GM12878 (cell line): ENCODE data around the gene NUDT12. TPM values are rescaled to one million over a fixed set of nuclear protein-coding genes. Genes with fewer than 3 reads are reported as not detected.

ENCODE experiments used
- CHD1 ChIP-seq: IDR thresholded peaks from 2 replicates; pipeline ENCODE4 v1.6.1; 2012; ENCODE audit warnings: low read depth, low read length, improper control_type of control experiment
- MTA2 ChIP-seq: fragments of 450-650 bp; IDR thresholded peaks from 2 replicates; pipeline ENCODE4 v1.6.1; 2016; ENCODE audit warnings: low read depth, mild to moderate bottlenecking, moderate library complexity
- MYC ChIP-seq: IDR thresholded peaks from 2 replicates; pipeline ENCODE4 v1.6.1; 2011; ENCODE audit warnings: mild to moderate bottlenecking, low read length, moderate library complexity, inconsistent platforms; ENCODE audit not compliant: insufficient read depth, insufficient replicate concordance, insufficient read length, severe bottlenecking
- NR2C2 ChIP-seq: IDR thresholded peaks from 2 replicates; pipeline ENCODE4 v1.6.1; 2011; ENCODE audit warnings: borderline replicate concordance, low read depth; ENCODE audit not compliant: control insufficient read depth, insufficient read length
- RUNX3 ChIP-seq: IDR thresholded peaks from 2 replicates; pipeline ENCODE4 v1.6.1; 2012; ENCODE audit warnings: low read length, inconsistent platforms
- SREBF1 ChIP-seq: IDR thresholded peaks from 2 replicates; pipeline ENCODE4 v1.6.1; 2012; ENCODE audit warnings: mild to moderate bottlenecking, low read length
- ZBTB4 ChIP-seq: fragments of 450-650 bp; formaldehyde crosslinking; IDR thresholded peaks from 2 replicates; pipeline ENCODE4 v1.4.0; 2022; ENCODE audit warnings: mild to moderate bottlenecking, moderate library complexity
- ZZZ3 ChIP-seq: IDR thresholded peaks from 2 replicates; pipeline ENCODE4 v1.6.1; 2011; ENCODE audit warnings: low read depth; ENCODE audit not compliant: control insufficient read depth, insufficient read length
- polyA plus RNA-seq, 11 experiments: library from polyadenylated mRNA; depleted of rRNA in 4 of 11; unstranded in 6 of 11; stranded (reverse) in 5 of 11; fragments of >200 nt; fragmentation: Nextera tagmentation in 4 of 11; fragmentation: Illumina TruSeq in 1 of 11; extraction: Ambion mirVana in 4 of 11; extraction: Trizol in 1 of 11; gene quantifications; 1 replicate in 1 of 11; 2 replicates in 10 of 11; pipeline versions ENCODE4 v1.2.1 to v1.2.3, GENCODE V29; 2011 to 2016; ENCODE audit warnings: inconsistent platforms in 2 of 11, missing spikeins in 2 of 11, low read depth in 1 of 11
- total RNA-seq, 4 experiments: library from RNA; depleted of rRNA in 3 of 4; stranded (reverse); fragments of >200 nt in 3 of 4; fragmentation: Illumina TruSeq in 1 of 4; extraction: Trizol in 1 of 4; gene quantifications; 2 replicates each; pipeline versions ENCODE4 v1.2.1 to v1.2.3, GENCODE V29; 2013 to 2021
- TF ChIP-seq, protein P1 (sequence below): IDR thresholded peaks from 2 replicates; pipeline ENCODE4 v1.6.1; 2012; ENCODE audit warnings: low read depth, low read length, improper control_type of control experiment

NUDT12 gene
- total and polyA plus RNA-seq, 10 of the 15 experiments (the other 5 are each of a cell fraction or from before 2014, with no cell fraction given): 2.9 to 9.0 (median 5.2) TPM

GRCh38 chr5:103587185-103587748 is 24.7 kb upstream of the NUDT12 start (continued):
- TF ChIP-seq ZBTB4 (CRISPR knock-in tag): no peak
- no peak for TF ChIP-seq RUNX3
- TF ChIP-seq, protein P1, sequence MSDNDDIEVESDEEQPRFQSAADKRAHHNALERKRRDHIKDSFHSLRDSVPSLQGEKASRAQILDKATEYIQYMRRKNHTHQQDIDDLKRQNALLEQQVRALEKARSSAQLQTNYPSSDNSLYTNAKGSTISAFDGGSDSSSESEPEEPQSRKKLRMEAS: no peak
- no peak for TF ChIP-seq MTA2
- TF ChIP-seq SREBF1: no peak
- no peak for TF ChIP-seq NR2C2
- no peak for TF ChIP-seq ZZZ3
- no peak for TF ChIP-seq CHD1
- TF ChIP-seq MYC: no peak
- TF ChIP-seq, all 136 proteins: peak for 3
